COR-L47 (cell line): ENCODE measurements around the gene MGMT.

ENCODE experiments used
- DNase-seq: peaks from one replicate; lab custom pipeline; 2025; lab: John Stamatoyannopoulos, UW

Gene MGMT

GRCh38 chr10:129761981-129762956 lies 295.2 kb downstream of the MGMT start:
- no peak for DNase-seq

DNA sequence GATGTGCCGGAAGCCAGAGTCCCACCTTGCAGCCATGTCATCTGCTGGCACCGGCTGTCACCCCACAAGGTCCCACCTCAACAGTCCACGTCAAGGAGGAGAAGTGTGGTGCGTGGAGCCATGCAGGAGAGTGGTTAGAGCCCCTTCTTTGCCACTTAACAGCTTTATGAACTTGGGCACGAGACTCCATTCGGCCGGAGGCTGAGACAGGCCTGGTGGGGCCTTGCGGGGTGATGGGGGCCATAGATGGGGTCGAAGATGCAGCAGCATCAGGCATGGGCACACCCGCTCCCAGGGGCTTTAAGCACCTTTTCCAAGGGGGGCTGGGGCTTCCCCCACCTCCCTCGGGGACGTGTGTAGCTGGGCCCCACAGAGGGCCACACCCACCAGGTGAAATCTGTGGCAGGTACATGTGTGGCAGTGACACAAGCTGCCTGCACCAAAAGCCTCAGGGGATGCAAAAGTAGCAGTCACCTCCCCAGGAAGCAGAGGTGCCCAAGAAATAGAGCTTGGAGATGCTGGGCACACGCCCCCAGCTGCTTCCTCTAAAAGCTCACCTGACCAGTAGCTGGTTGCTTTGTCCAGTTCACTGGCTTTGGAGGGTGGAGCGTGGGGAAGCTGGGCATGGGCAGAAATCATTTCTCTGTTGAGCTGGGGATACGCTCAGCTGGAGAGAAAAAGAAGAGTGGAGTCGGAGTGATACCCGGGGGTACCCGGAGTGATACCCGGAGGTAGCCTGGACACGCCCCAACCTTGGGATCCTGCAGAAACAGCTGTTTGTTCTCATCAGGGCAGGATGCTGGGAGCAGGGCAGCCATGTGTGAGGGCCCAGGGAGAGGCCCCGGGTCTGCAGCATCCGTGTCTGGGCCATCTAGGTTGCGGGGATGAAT lies 297.2 kb downstream of the MGMT start:
- no peak for DNase-seq

GRCh38 chr10:129764901-129765663 lies 298.0 kb downstream of the MGMT start:
- DNase-seq = no peak

DNA sequence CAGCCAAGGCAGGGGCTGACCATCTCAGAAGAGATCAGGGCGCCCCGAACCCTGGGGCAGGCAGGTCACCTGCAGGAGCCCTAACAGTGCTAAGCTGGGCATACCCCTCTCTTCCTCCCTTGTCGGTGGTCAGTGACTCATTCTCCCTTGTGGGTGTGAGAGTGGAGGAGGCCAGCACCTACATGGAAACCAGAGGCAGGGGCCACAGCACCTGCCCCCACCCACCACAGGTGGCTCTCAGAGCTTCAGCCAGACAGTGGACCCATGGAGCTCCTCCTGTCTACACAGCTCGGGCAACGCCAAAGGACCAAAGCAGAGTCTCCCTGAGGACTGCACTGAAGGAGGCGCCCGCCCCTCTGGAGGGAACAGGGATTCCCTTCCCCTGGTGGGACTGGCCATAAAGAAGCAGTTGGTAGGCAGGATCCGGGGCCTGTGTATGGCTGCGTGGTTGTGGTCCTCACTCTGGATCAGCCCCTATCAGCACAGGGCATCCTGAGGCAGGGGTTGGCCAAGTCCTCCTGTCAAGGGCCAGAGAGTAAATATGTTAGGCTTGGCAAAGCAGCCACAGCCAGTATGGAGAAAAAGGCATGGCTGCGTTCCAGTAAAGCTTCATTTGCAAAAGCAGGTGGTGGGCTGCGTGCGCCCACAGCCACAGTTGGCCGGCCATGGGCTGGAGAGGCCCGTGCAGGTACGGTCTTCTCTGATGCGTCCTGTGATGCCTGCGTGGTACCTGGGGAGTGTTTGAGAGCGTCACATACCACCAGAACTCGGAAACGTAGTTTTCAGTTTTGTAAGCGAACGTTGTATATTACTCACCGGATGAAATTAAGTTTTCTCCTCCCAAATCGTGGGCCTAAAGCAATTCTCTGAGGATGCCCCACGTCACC lies 298.9 kb downstream of the MGMT start:
- no peak for DNase-seq

- no peak for DNase-seq
Observed at GRCh38 chr10:129766611-129767550, 299.8 kb downstream of the MGMT start.

DNA sequence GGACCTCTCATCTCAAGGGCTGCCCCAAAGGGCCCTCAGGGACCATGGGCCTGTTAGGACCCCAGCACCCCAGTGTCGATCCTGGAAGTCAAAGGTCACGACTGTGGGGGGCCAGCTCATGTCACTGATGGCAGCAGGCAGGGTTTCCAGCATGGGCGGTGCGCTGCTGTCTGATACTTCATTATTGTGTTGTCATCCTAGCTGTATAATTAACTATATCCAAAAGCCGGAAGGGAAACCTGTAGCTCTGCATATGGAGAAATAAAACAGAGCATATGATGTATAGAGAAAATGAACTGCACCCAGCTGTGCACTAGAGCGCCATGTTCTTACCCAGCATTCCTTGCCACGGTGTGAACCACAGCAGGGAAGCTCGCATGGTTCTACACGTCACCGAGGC lies 300.7 kb downstream of the MGMT start:
- no peak for DNase-seq

- no peak for DNase-seq
Observed at GRCh38 chr10:129768437-129769355, 301.7 kb downstream of the MGMT start.

- no peak for DNase-seq
Observed at GRCh38 chr10:129769381-129770116, 302.5 kb downstream of the MGMT start.

- DNase-seq = no peak
Observed at GRCh38 chr10:129770286-129770685, 303.2 kb downstream of the MGMT start.

- no peak for DNase-seq
Observed at GRCh38 chr10:129771024-129771423, 304.0 kb downstream of the MGMT start.

GRCh38 chr10:129771576-129771975 lies 304.5 kb downstream of the MGMT start:
- no peak for DNase-seq

GRCh38 chr10:129771991-129772431 lies 305.0 kb downstream of the MGMT start:
- DNase-seq = no peak

DNA sequence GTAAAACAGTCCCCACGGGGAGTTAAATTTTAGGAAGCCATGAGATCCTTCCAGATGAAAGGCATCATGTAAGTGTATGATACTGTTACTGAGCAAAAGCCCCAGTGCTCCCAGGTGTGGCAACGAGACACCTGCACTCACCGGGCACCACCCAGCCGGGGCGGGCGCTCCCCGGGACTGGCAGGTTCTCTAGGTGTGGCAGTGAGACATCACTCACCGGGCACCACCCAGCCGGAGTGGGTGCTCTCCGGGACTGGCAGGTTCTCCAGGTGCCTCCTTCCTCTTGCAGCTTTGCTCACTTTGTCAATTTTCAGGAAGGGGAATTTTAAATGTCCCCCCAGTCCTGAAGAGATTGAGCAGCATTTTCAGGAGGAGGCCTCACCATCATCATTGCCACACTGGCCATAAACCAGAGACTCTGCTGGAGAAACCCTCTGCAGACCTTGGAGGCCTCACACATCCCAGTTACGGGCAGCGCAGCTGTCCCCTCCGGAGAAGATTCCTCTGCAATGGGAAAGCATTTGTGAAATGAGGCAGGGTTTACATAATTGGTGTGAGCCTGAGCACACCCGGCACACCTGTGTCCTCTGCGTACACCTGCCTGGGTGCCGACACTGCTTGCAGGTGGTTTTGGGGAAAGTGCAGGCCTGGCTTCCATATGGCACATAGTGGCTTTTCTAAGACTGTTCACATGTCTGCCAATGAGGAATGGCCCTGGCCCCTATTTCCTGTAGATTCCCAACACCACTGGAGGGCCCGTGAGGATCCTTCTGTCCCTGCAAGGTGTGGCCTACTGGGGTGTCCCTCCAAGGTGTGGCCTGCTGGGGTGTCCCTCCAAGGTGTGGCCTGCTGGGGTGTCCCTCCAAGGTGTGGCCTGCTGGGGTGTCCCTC lies 305.7 kb downstream of the MGMT start:
- DNase-seq = no peak

GRCh38 chr10:129773359-129773990 lies 306.4 kb downstream of the MGMT start:
- DNase-seq = no peak

DNA sequence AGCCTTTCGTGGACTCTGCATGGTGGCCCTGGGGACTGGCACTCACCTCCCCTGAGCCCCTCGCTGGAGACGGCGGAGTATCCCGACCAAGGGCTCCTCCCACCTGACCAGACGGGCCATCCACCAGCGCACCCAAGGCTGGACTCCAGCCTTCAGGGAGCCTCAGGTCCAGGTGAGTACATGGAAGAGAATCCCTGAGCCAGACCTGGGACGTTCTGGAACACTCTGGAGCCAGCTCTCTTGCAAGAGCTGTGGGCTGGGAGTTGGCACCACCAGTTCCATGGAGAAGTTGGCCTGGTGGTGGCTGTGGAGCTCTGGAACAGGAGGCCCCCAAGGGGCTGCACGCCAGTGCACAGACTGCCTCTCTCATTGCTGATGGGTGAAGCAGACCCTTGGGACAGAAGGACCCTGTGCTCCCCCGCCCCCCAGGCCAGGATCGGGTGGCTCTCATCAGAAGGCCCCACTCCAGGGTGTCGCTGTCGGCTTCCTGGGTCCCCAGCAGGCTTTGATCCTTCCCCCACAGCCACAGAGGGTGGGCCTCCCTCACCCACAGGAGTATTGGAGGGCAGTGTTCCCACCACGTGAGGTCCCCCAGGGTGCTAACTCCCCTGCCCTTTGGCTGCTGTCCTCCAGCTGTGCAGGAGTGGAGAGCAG lies 307.2 kb downstream of the MGMT start:
- DNase-seq = no peak
